GM19468 (cell line): Measurements from ENCODE around the gene OR2AE1.

Source experiments
- ATAC-seq: cut with Tn5 transposase; IDR thresholded peaks from one replicate; pipeline ENCODE4 v1.9.1; 2021; ENCODE audit warnings: mild to moderate bottlenecking, moderate library complexity, moderate number of reproducible peaks; ENCODE audit not compliant: unreplicated experiment; ENCODE audit errors: extremely low read depth

The OR2AE1 gene

GRCh38 chr7:99860281-99861127 lies 16.3 kb downstream of the OR2AE1 start:
- ATAC-seq: no peak

DNA sequence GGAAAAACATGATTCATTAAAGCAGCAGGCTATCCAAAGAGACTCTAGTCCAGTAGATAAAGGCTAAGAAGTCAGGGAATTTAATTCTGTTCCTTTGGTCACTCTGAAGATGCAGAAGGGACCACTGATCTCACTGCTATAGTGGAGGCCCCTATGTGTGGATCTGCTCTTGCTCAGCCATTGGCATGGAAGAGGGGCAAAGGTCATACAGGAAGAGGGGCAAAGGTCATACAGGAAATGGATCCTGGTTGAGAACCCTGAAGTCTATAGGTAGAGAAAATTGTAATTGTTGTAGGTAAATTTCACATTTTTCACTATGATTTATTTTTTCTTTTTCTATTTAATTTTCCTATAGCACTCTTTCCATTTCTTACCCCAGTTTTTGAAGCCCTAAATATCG lies 21.6 kb downstream of the OR2AE1 start:
- no peak for ATAC-seq

GRCh38 chr7:99848420-99849216 lies 28.2 kb downstream of the OR2AE1 start:
- no peak for ATAC-seq

DNA sequence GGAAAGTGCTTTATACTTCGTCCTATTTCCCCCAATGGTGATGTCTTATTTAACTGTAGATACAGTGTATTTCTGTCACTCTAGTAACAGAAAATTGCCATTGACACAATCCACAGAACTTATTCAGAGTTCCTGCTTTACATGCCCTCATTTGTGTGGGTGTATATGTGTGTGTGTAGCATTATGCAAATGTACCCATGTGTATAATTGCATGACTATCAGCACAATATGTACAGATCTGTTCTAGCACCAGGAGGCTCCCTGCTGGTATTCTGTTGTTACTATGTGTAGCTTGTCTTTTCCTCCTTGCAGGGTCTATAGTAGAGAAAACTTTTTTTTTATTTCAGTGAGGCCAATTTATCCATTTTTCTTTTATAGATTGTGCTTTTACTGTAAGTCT lies 32.5 kb downstream of the OR2AE1 start:
- no peak for ATAC-seq

GRCh38 chr7:99843808-99844207 lies 33.0 kb downstream of the OR2AE1 start:
- ATAC-seq: no peak

DNA sequence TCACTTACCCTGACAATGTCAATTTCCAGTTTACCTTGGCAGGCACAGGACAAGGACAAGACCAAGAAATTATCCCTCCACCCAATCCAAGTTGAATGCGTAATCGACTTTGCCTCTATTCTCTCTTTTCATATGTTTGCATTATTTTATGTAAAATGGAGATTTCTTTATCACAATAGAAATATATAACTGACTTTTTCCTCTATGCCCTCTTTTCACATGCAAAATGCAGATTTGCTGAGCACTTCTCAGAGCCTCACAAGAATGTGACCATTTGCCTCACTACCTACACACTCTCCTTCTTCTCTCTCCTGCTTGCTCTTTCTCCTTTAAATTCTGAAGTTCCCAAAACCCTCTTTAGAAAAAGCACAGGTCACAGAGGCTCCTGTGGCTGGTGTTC lies 33.9 kb downstream of the OR2AE1 start:
- ATAC-seq: no peak

DNA sequence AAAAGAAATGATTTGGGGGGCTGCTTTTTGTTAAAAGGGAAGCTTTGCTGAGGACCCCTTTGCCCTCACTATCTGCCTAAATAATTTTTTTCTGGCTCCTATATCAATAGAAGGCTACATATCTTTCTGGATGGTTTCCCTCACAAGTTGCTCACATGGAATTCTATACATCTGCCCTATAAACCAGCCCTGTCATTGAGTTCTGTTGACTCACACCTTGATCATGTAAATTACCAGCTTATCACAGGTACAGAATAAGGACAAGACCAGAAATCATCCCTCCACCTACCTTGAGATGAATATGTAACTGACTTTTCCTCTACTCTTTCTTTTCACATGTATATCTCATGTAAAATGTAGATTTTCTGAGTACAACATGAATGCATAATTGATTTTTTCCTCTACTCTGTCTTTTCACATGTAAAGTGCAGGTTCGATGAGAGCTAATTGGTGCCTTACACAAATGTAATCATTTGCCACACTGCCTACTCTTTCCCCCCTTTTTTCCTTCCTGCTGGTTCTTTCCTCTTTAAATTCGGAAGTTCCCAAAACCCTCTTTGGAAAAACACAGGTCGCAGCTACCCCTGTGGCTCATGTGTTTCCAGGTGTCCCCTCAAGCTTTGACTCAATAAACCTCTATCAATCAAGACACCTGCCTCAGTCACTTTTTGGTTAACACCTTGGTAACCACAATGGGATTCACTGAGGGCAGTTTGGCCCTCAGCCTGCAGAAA lies 36.5 kb downstream of the OR2AE1 start:
- no peak for ATAC-seq

DNA sequence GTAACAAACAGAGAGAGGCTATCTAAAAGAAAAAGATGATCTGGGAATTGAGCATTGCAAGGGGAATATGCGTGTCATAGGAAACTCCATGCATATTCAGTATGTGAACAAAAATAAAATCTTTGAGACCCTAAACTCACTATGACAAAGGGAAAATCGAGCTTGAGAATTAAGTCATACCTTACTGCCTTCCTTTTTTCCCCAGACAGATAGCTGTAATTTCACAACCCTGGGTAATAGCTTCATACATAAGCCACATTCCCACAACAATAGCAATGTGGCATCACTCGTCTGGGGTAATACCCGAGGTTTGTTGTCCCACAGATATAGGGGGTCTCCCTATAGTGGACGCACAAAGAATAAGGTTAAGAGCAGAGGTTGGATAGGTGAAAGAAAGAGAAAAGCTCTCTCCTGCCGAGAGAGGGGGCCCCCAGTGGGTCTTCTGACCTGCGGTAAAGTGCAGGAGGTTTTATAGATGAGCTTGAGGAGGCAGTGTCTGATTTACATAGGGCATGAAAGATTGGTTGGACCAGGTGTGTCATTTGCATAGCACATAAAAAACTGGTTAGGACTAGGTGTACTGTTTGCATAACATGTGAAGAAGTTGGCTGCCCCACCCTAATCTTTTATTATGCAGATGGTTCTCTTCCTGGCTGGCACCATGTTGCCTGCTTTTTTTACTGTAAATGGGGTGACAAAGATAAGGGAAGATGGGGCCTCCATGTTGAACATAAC lies 37.4 kb downstream of the OR2AE1 start:
- ATAC-seq: no peak

DNA sequence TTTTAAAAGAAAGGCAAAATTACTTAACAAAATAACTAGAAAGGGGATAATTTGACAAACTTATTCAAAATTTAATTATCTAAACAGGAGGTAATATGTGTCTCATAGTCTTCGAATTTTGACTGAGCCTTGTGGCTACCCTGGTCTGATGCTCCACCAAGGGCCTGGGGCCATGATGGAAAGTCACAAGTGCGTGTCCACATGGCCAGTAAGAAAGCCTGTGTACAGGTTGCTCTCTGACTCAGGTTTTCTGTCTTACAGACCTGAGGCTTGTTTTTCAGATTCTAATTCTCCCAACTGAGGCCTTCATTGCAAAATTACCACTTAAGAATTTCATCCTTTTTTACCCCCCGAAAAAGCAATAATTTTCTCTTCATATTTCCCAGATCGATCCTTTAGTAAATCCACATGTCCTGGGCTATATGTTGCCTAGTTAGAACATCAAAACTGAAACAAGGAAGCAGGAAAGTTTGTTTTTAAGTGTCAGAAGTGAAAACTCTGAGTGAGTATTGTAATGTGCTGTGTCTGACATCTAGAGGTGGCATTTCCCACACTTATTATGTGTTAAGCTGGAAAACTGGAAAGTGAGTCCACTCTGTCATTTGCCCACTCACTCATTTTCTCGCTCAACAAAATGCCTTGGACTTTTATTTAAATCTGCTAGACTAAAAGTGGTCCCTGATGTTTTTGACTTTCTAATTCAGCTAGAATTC lies 39.0 kb downstream of the OR2AE1 start:
- no peak for ATAC-seq

- ATAC-seq: no peak
These were observed 41.6 kb downstream of the OR2AE1 start for GRCh38 chr7:99835189-99835588.

DNA sequence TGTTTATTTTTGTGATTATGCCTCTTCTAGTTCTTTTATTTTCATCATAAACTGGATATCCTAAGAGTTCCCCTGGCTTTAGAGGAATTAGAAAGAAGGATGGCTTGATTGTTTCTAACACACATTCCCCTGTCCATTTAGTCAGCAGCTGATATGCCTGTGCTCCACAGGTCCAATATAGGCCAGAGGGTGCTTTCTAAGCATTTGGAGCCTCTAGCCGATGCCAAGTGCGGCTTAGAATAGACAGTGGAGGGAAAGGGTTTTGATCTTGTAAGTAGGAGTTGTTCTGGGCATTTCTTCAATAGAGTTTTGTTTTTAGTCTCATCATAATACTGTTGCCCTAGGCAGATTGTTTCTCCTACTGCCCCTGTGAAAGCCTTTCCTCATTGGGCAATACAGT lies 42.5 kb downstream of the OR2AE1 start:
- ATAC-seq: no peak

DNA sequence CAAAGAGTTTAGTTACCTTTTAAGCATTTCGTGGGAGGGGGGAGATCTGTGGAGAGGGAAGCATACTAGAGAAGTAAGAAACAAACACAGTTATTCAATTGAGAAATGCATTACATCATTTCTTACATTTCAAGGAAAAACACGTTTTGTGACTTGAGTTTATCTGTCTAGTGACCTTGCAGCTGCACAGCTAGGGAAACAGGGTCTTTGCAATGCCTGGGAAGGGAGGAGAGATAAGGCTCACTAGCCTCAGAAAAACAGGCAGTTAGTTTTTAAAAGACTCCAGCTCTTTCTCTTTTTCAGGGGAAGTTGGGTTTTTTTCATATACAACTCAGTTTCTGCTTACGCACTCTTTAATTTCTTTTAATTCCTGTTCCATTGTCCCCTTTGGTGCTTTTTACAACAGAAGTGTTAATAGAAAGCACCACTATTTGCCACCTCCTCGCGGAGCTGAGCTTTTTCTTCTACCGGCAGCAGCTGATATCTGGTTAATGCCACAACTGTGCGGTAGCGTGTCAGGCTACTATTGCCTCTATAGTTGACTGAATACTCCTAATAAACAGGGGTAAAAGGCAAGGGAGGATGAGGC lies 43.5 kb downstream of the OR2AE1 start:
- no peak for ATAC-seq

GRCh38 chr7:99831595-99831994 lies 45.2 kb downstream of the OR2AE1 start:
- no peak for ATAC-seq

GRCh38 chr7:99829524-99830160 lies 47.2 kb downstream of the OR2AE1 start:
- no peak for ATAC-seq

GRCh38 chr7:99828811-99829210 lies 48.0 kb downstream of the OR2AE1 start:
- ATAC-seq: no peak

GRCh38 chr7:99827040-99827778 lies 49.6 kb downstream of the OR2AE1 start:
- ATAC-seq: no peak
